Measurements from ENCODE around the gene ETV6.
A peak's percentile ranks its signal among the peaks of the same experiment; 100 is the strongest.

The ETV6 gene

DNA sequence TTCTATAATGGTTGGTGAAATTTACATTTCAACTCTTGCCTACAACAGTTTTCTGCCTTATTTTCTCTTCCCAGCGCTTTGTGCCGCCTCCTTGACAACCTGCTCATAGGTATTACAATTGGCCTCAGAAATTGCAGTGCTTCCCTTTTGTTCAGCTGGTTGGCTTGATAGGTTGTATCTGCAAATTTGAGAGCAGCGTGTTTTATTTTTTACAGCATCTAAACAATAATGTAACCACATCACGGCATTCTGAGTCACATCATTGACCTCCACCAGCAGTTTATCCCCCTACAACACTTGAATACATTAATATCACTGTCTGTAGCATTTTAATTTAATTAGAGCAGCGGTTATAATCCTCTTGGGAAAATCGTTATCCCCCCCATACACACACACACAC, 99.4 kb downstream of the ETV6 start:
- no peaks in the 10 kb centered on the region for H3K27me3 ChIP-seq
- peaks cover 65% of the 10 kb centered on the region in 2 experiments for H3K4me1 ChIP-seq (ENCODE audit: control insufficient read depth in 1 of 2, insufficient read depth in 1 of 2, low read depth in 1 of 2, low read length in 1 of 2)

DNA sequence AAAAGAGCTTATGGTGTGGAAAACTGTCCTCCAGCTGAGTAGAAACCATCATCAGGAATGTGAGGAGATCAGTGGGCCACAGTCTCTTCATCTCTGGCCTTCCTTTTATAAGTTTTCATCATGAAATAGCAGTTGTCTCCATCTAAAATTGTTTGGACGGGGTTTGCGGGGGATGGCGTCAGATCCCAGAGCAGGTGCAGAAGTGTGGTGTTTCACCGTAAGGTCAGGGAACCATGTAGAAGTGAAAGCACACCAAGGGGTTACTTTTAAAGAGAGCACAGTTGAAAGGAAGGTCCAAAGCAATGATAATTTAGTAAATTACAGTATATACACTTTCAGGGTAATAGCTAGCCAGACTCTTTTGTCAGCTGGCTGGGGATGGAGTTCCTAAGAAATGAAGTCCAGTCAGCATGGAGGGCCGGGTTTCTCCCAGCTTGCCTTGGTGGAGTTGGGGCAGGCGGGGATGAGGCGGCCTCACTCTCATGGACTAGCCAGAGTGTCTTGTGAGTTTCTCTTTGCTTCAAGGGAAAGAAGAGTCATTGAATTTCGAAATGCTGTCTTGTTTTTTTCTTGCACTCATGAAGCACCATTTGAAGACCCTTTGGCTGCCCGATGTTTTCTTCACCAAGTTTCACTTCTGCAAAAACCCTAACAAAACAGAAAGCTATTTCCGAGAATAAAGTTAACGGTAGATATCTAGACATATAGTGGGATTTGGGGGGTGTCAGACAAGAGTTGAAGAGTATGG, 100.6 kb downstream of the ETV6 start:
- Histone ChIP-seq H3K4me3 (ENCODE audit: low read depth in 1 of 2, low read length in 1 of 2) (peak overlapping the region in 1 of 2 experiments; percentile 16), H3K27ac (peak overlapping the region; percentile 70), H3K36me3 (peaks cover 21% of the 10 kb centered on the region), H3K4me1 (ENCODE audit: control insufficient read depth in 1 of 2, insufficient read depth in 1 of 2, low read depth in 1 of 2, low read length in 1 of 2) (peaks cover 54 to 59% of the 10 kb centered on the region in 2 experiments), H3K27me3 (no peaks in the 10 kb centered on the region), H3K9me3 (no peaks in the 10 kb centered on the region)
- TF ChIP-seq, protein P1, sequence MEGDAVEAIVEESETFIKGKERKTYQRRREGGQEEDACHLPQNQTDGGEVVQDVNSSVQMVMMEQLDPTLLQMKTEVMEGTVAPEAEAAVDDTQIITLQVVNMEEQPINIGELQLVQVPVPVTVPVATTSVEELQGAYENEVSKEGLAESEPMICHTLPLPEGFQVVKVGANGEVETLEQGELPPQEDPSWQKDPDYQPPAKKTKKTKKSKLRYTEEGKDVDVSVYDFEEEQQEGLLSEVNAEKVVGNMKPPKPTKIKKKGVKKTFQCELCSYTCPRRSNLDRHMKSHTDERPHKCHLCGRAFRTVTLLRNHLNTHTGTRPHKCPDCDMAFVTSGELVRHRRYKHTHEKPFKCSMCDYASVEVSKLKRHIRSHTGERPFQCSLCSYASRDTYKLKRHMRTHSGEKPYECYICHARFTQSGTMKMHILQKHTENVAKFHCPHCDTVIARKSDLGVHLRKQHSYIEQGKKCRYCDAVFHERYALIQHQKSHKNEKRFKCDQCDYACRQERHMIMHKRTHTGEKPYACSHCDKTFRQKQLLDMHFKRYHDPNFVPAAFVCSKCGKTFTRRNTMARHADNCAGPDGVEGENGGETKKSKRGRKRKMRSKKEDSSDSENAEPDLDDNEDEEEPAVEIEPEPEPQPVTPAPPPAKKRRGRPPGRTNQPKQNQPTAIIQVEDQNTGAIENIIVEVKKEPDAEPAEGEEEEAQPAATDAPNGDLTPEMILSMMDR (IDR thresholded peaks at IDR 0.05), result no peak

More for the DNA sequence above, 99.4 kb downstream of the ETV6 start:
- Histone ChIP-seq H3K9me3 (no peaks in the 10 kb centered on the region), H3K36me3 (peaks cover 9% of the 10 kb centered on the region), H3K4me3 (ENCODE audit: low read depth in 1 of 2, low read length in 1 of 2) (no peak overlapping the region), H3K27ac (no peak overlapping the region)
- TF ChIP-seq, protein P1 (IDR thresholded peaks at IDR 0.05), result no peak

DNA sequence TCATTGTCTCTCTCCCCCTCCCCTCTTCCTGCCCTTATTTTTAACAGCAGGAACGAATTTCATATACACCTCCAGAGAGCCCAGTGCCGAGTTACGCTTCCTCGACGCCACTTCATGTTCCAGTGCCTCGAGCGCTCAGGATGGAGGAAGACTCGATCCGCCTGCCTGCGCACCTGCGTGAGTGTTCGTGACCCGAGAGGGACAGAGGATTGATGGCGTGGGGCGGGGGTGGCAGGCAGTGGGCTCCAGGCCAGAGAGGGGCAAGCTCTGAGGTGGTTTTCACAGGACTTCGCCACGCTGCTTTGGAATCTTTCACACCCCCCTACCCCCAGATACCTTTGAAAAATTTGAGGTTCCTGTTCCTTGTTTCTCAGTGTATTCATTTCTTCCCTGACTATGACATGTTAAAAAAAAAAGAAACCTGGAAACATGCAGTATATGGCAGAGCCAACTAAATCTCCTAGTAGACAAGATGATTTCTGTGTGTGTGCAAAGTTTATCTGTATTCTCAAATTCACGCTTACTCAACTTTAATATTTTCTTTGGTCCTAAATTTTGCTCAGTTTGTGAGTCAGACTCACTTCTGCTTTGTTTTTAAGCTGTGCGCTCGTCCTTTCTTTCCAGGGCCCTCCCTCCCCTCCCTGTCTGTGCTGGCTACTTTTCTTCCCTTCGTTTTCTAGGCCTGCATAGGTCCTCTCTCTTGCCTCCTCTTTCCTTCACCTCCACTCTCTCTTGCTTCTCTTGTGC, 103.1 kb downstream of the ETV6 start:
- Histone ChIP-seq H3K36me3 (peaks cover 43% of the 10 kb centered on the region), H3K27me3 (no peaks in the 10 kb centered on the region), H3K9me3 (no peaks in the 10 kb centered on the region), H3K4me1 (ENCODE audit: control insufficient read depth in 1 of 2, insufficient read depth in 1 of 2, low read depth in 1 of 2, low read length in 1 of 2) (peaks cover 34 to 36% of the 10 kb centered on the region in 2 experiments), H3K27ac (peak overlapping the region; percentile 61), H3K4me3 (ENCODE audit: low read depth in 1 of 2, low read length in 1 of 2) (no peak overlapping the region)
- TF ChIP-seq, protein P1 (IDR thresholded peaks at IDR 0.05), result no peak

DNA sequence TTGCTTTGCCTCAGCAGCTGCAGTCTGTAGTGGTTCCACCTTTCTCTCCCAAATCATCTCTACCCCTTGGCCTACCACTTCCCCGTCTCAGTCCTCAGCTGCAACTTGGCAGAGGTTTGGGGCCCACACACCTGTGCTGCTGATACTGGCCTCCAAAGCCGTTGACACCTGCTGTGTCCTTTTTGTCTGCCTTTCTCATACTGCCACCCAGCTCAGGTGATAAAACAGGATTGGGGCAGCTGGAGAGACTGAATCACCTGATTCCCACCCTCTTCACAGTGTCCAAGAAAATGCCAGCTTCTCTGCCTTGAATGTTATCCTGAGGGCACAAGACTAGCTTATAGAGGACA, 103.7 kb downstream of the ETV6 start:
- no peak overlapping the region for H3K4me3 ChIP-seq (ENCODE audit: low read depth in 1 of 2, low read length in 1 of 2)
- peaks cover 29 to 32% of the 10 kb centered on the region in 2 experiments for H3K4me1 ChIP-seq (ENCODE audit: control insufficient read depth in 1 of 2, insufficient read depth in 1 of 2, low read depth in 1 of 2, low read length in 1 of 2)
- peaks cover 47% of the 10 kb centered on the region for H3K36me3 ChIP-seq
- TF ChIP-seq, protein P1 (IDR thresholded peaks at IDR 0.05), result no peak
- H3K27me3 ChIP-seq, result no peaks in the 10 kb centered on the region
- H3K27ac ChIP-seq, result peak overlapping the region; percentile 61
- no peaks in the 10 kb centered on the region for H3K9me3 ChIP-seq

DNA sequence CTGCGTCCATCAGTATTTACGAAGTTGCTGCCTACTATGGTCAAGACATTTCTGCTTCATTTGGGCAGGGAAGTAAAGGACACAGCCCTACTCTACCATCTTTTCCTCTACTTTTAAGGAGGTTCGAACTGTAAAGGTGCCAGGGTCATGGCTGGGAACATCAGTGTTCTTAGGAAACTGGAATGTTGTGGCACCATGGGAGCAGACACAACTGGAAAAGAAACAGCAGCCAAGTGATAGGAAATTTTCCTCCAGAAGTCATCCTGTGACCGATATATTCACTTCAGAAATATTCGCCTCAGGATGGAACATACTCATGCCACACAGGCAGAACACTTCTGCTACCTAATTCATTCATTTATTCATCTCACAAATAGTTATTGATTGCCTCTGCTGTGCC, 104.4 kb downstream of the ETV6 start:
- TF ChIP-seq, protein P1 (IDR thresholded peaks at IDR 0.05), result no peak
- no peak overlapping the region for H3K4me3 ChIP-seq (ENCODE audit: low read depth in 1 of 2, low read length in 1 of 2)
- H3K27me3 ChIP-seq, result no peaks in the 10 kb centered on the region
- no peaks in the 10 kb centered on the region for H3K9me3 ChIP-seq
- peak overlapping the region; percentile 61 for H3K27ac ChIP-seq
- H3K4me1 ChIP-seq (ENCODE audit: control insufficient read depth in 1 of 2, insufficient read depth in 1 of 2, low read depth in 1 of 2, low read length in 1 of 2), result peaks cover 26 to 28% of the 10 kb centered on the region in 2 experiments
- peaks cover 47% of the 10 kb centered on the region for H3K36me3 ChIP-seq
